K562 (cell line): ENCODE results near the gene FKRP. TPM values are rescaled to one million over a fixed set of nuclear protein-coding genes. Genes with fewer than 3 reads are reported as not detected.

Experiments
- ARNT ChIP-seq, 2 experiments: fragments of 450-650 bp; IDR thresholded peaks; 2 replicates each; pipeline ENCODE4 v1.6.1; 2016; ENCODE audit warnings: mild to moderate bottlenecking in 1 of 2
- GTF2A2 ChIP-seq: IDR thresholded peaks from 2 replicates; pipeline ENCODE4 v1.6.1; 2016; ENCODE audit warnings: mild to moderate bottlenecking, missing genetic modification characterization, missing compliant biosample characterization
- KHSRP ChIP-seq: fragments of 450-650 bp; IDR thresholded peaks from 2 replicates; pipeline ENCODE4 v1.6.1; 2017
- NFIC ChIP-seq: fragments of 450-650 bp; IDR thresholded peaks from 2 replicates; pipeline ENCODE4 v1.6.1; 2017; ENCODE audit warnings: mild to moderate bottlenecking, inconsistent platforms
- NFRKB ChIP-seq: fragments of 450-650 bp; IDR thresholded peaks from 2 replicates; pipeline ENCODE4 v1.6.1; 2016; ENCODE audit warnings: low read depth
- RCOR1 ChIP-seq, 2 experiments: IDR thresholded peaks; 2 replicates each; pipeline ENCODE4 v1.6.1; 2012; ENCODE audit warnings: low read depth in 2 of 2, low read length in 2 of 2, borderline replicate concordance in 1 of 2, improper control_type of control experiment in 1 of 2
- RFX1 ChIP-seq: fragments of 450-650 bp; IDR thresholded peaks from 2 replicates; pipeline ENCODE4 v1.6.1; 2016; ENCODE audit warnings: mild to moderate bottlenecking, moderate library complexity
- ZNF311 ChIP-seq: fragments of 250-450 bp; sonication (Bioruptor Pico); IDR thresholded peaks from 2 replicates; pipeline ENCODE4 v1.4.0; 2020; ENCODE audit warnings: mild to moderate bottlenecking, moderate library complexity
- polyA plus RNA-seq, 8 experiments: library from polyadenylated mRNA; depleted of rRNA in 4 of 8; stranded (reverse) in 5 of 8; unstranded in 3 of 8; fragments of >200 nt; fragmentation: Nextera tagmentation in 2 of 8; fragmentation: Illumina TruSeq in 1 of 8; extraction: Ambion mirVana in 2 of 8; extraction: Trizol in 1 of 8; gene quantifications; 2 replicates each; pipeline versions ENCODE4 v1.2.1 to v1.2.3, GENCODE V29; 2011 to 2014; ENCODE audit warnings: inconsistent platforms in 1 of 8, missing spikeins in 1 of 8
- total RNA-seq, 7 experiments: library from RNA; depleted of rRNA in 6 of 7; stranded (reverse); fragments of >200 nt in 6 of 7; fragmentation: Illumina TruSeq in 2 of 7; extraction: Trizol in 2 of 7; gene quantifications; 2 replicates each; pipeline versions ENCODE4 v1.2.1 to v1.2.3, GENCODE V29; 2011 to 2021; ENCODE audit warnings: low replicate concordance in 1 of 7
- TF ChIP-seq, protein P1 (sequence below): fragments of 200-600 bp; sonication (generic); IDR thresholded peaks from one replicate; pipeline ENCODE4 v1.6.1; 2012; ENCODE audit warnings: mild to moderate bottlenecking, low read depth, low read length, inconsistent platforms
- TF ChIP-seq, protein P2 (sequence below): fragments of 450-650 bp; IDR thresholded peaks from 2 replicates; pipeline ENCODE4 v1.7.0; 2016; ENCODE audit warnings: borderline replicate concordance
- TF ChIP-seq, protein P3 (sequence below): fragments of 450-650 bp; IDR thresholded peaks from 2 replicates; pipeline ENCODE4 v1.6.1; 2017; ENCODE audit warnings: antibody characterized with exemption
- TF ChIP-seq, protein P4 (sequence below): sonication (generic); formaldehyde crosslinking; IDR thresholded peaks from 2 replicates; pipeline ENCODE4 v1.4.0; 2020; ENCODE audit warnings: mild to moderate bottlenecking, missing genetic modification reagents

Gene FKRP
- total and polyA plus RNA-seq, 9 of the 15 experiments (the other 6 are each of a cell fraction or from before 2014, with no cell fraction given): 0.68 to 16.1 (median 6.5) TPM

DNA sequence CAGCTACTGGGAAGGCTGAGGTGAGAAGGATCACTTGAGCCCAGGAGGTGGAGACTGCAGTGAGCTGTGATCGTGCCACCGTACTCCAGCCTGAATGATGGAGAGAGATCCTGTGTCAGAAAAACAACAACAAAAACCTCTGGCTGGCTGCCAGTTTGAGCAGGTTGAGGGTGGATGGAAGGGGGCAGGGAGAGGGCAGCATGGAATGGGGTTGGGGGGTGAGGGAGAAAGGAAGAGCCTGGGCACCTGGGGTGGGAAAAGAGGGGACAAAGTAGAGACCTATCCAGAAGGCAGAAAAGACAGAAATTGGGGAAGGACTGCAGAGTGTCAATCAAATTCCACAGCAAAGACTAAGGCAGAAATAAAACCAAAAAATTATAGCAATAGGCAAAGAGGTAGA is 37.8 kb downstream of the FKRP start (continued):
- TF ChIP-seq, protein P1, sequence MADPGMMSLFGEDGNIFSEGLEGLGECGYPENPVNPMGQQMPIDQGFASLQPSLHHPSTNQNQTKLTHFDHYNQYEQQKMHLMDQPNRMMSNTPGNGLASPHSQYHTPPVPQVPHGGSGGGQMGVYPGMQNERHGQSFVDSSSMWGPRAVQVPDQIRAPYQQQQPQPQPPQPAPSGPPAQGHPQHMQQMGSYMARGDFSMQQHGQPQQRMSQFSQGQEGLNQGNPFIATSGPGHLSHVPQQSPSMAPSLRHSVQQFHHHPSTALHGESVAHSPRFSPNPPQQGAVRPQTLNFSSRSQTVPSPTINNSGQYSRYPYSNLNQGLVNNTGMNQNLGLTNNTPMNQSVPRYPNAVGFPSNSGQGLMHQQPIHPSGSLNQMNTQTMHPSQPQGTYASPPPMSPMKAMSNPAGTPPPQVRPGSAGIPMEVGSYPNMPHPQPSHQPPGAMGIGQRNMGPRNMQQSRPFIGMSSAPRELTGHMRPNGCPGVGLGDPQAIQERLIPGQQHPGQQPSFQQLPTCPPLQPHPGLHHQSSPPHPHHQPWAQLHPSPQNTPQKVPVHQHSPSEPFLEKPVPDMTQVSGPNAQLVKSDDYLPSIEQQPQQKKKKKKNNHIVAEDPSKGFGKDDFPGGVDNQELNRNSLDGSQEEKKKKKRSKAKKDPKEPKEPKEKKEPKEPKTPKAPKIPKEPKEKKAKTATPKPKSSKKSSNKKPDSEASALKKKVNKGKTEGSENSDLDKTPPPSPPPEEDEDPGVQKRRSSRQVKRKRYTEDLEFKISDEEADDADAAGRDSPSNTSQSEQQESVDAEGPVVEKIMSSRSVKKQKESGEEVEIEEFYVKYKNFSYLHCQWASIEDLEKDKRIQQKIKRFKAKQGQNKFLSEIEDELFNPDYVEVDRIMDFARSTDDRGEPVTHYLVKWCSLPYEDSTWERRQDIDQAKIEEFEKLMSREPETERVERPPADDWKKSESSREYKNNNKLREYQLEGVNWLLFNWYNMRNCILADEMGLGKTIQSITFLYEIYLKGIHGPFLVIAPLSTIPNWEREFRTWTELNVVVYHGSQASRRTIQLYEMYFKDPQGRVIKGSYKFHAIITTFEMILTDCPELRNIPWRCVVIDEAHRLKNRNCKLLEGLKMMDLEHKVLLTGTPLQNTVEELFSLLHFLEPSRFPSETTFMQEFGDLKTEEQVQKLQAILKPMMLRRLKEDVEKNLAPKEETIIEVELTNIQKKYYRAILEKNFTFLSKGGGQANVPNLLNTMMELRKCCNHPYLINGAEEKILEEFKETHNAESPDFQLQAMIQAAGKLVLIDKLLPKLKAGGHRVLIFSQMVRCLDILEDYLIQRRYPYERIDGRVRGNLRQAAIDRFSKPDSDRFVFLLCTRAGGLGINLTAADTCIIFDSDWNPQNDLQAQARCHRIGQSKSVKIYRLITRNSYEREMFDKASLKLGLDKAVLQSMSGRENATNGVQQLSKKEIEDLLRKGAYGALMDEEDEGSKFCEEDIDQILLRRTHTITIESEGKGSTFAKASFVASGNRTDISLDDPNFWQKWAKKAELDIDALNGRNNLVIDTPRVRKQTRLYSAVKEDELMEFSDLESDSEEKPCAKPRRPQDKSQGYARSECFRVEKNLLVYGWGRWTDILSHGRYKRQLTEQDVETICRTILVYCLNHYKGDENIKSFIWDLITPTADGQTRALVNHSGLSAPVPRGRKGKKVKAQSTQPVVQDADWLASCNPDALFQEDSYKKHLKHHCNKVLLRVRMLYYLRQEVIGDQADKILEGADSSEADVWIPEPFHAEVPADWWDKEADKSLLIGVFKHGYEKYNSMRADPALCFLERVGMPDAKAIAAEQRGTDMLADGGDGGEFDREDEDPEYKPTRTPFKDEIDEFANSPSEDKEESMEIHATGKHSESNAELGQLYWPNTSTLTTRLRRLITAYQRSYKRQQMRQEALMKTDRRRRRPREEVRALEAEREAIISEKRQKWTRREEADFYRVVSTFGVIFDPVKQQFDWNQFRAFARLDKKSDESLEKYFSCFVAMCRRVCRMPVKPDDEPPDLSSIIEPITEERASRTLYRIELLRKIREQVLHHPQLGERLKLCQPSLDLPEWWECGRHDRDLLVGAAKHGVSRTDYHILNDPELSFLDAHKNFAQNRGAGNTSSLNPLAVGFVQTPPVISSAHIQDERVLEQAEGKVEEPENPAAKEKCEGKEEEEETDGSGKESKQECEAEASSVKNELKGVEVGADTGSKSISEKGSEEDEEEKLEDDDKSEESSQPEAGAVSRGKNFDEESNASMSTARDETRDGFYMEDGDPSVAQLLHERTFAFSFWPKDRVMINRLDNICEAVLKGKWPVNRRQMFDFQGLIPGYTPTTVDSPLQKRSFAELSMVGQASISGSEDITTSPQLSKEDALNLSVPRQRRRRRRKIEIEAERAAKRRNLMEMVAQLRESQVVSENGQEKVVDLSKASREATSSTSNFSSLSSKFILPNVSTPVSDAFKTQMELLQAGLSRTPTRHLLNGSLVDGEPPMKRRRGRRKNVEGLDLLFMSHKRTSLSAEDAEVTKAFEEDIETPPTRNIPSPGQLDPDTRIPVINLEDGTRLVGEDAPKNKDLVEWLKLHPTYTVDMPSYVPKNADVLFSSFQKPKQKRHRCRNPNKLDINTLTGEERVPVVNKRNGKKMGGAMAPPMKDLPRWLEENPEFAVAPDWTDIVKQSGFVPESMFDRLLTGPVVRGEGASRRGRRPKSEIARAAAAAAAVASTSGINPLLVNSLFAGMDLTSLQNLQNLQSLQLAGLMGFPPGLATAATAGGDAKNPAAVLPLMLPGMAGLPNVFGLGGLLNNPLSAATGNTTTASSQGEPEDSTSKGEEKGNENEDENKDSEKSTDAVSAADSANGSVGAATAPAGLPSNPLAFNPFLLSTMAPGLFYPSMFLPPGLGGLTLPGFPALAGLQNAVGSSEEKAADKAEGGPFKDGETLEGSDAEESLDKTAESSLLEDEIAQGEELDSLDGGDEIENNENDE: no peak
- TF ChIP-seq RCOR1 (IDR thresholded peaks at IDR 0.05; ENCODE audit: borderline replicate concordance in 1 of 2, low read depth in 2 of 2, low read length in 2 of 2) (no peak), NFRKB (no peak), RFX1 (no peak), KHSRP (0 out of 2 replicates have a peak, but pooled peaks have one; percentile 41), GTF2A2 (no peak), ZNF311 (no peak), ARNT (IDR thresholded peaks at IDR 0.05) (no peak), NFIC (peak; percentile 90)
- TF ChIP-seq, protein P2, sequence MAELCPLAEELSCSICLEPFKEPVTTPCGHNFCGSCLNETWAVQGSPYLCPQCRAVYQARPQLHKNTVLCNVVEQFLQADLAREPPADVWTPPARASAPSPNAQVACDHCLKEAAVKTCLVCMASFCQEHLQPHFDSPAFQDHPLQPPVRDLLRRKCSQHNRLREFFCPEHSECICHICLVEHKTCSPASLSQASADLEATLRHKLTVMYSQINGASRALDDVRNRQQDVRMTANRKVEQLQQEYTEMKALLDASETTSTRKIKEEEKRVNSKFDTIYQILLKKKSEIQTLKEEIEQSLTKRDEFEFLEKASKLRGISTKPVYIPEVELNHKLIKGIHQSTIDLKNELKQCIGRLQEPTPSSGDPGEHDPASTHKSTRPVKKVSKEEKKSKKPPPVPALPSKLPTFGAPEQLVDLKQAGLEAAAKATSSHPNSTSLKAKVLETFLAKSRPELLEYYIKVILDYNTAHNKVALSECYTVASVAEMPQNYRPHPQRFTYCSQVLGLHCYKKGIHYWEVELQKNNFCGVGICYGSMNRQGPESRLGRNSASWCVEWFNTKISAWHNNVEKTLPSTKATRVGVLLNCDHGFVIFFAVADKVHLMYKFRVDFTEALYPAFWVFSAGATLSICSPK: 0 out of 2 replicates have a peak, but pooled peaks have one; percentile 26
- TF ChIP-seq, protein P3, sequence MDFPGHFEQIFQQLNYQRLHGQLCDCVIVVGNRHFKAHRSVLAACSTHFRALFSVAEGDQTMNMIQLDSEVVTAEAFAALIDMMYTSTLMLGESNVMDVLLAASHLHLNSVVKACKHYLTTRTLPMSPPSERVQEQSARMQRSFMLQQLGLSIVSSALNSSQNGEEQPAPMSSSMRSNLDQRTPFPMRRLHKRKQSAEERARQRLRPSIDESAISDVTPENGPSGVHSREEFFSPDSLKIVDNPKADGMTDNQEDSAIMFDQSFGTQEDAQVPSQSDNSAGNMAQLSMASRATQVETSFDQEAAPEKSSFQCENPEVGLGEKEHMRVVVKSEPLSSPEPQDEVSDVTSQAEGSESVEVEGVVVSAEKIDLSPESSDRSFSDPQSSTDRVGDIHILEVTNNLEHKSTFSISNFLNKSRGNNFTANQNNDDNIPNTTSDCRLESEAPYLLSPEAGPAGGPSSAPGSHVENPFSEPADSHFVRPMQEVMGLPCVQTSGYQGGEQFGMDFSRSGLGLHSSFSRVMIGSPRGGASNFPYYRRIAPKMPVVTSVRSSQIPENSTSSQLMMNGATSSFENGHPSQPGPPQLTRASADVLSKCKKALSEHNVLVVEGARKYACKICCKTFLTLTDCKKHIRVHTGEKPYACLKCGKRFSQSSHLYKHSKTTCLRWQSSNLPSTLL: no peak
- TF ChIP-seq, protein P4, sequence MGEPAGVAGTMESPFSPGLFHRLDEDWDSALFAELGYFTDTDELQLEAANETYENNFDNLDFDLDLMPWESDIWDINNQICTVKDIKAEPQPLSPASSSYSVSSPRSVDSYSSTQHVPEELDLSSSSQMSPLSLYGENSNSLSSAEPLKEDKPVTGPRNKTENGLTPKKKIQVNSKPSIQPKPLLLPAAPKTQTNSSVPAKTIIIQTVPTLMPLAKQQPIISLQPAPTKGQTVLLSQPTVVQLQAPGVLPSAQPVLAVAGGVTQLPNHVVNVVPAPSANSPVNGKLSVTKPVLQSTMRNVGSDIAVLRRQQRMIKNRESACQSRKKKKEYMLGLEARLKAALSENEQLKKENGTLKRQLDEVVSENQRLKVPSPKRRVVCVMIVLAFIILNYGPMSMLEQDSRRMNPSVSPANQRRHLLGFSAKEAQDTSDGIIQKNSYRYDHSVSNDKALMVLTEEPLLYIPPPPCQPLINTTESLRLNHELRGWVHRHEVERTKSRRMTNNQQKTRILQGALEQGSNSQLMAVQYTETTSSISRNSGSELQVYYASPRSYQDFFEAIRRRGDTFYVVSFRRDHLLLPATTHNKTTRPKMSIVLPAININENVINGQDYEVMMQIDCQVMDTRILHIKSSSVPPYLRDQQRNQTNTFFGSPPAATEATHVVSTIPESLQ (CRISPR knock-in tag): no peak
